Epithelial cell of proximal tubule (primary cell): Measurements from ENCODE around the gene OR52W1. TPM values are rescaled to one million over a fixed set of nuclear protein-coding genes. Genes with fewer than 3 reads are reported as not detected.

Experiments
- DNase-seq: peaks from one replicate; pipeline ENCODE4 v3.0.0-alpha.2; 2011; ENCODE audit warnings: low read depth
- H3K4me3 ChIP-seq: 2 replicates; pipeline ENCODE4 v1.5.1; 2011; ENCODE audit warnings: low read depth, mild to moderate bottlenecking, low read length
- CTCF ChIP-seq: conservative IDR thresholded peaks from 2 replicates; pipeline ENCODE4 v1.5.1; 2012; ENCODE audit warnings: low read depth, mild to moderate bottlenecking, low read length
- total RNA-seq: library from RNA; depleted of rRNA; stranded (reverse); fragments of >200 nt; gene quantifications from 2 replicates; pipeline ENCODE4 v1.2.3, GENCODE V29; 2015

OR52W1 gene
- not detected in 2 replicates for total RNA-seq

DNA sequence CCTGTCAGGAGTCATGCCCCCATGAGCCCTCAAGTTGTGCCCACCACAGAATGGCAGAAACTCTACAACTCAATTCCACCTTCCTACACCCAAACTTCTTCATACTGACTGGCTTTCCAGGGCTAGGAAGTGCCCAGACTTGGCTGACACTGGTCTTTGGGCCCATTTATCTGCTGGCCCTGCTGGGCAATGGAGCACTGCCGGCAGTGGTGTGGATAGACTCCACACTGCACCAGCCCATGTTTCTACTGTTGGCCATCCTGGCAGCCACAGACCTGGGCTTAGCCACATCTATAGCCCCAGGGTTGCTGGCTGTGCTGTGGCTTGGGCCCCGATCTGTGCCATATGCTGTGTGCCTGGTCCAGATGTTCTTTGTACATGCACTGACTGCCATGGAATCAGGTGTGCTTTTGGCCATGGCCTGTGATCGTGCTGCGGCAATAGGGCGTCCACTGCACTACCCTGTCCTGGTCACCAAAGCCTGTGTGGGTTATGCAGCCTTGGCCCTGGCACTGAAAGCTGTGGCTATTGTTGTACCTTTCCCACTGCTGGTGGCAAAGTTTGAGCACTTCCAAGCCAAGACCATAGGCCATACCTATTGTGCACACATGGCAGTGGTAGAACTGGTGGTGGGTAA is at the start of gene OR52W1:
Gene OR52W1 (plus strand): TSS at position 51 of the 637 bp plus-strand sequence. CDS start 0 bp downstream, at position 51.
- TF ChIP-seq CTCF, result no peak
- no peak within 1 kb of the TSS for H3K4me3 ChIP-seq
- DNase-seq, result no peak

GRCh38 chr11:6151117-6151516 is 47.9 kb upstream of the OR52W1 start:
- no peak for TF ChIP-seq CTCF
- no peak for DNase-seq
- H3K4me3 ChIP-seq, result no peak overlapping the region

DNA sequence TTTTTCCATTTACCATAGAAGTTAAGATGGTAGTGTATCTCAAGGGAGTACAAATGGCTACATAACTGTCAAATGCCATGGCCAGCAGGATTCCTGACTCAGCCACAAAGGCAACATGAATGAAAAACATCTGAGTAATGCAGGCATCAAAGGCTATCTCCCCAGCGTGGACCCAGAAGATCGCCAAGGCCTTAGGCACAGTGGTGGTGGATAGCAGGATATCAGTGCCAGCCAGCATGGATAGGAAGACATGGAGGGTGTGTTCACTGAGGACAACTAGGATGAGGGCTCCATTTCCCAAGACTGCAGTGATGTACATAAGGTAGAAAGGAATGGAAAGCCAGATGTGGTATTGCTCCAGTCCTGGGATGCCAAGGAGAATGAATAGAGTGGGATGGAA is 46.9 kb upstream of the OR52W1 start:
- TF ChIP-seq CTCF, result no peak
- H3K4me3 ChIP-seq, result no peak overlapping the region
- no peak for DNase-seq

- no peak overlapping the region for H3K4me3 ChIP-seq
- no peak for TF ChIP-seq CTCF
- no peak for DNase-seq
Observed at GRCh38 chr11:6156628-6157359, 42.2 kb upstream of the OR52W1 start.

DNA sequence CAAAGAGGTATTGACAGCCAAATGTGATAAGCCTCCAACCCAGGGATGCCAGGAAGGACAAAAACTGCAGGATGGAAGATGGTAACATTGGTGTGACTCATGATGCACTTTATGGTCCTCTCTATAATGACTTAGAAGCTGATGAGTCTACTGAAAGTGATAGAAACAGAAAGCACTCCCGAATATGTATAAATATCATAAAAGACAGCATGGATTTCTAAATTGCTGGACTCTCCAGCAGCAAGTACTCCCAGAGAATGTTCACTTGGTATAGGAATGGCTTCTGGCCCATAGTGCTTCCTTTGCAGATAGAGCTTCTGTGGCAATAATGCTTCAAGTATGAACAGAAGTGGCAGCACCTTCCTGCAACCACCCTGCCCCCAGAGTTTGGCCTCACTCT is 28.8 kb upstream of the OR52W1 start, which contains the start of gene OR52B2:
Gene OR52B2 (minus strand): TSS at position 101 of the 400 bp plus-strand sequence. CDS start 0 bp downstream, at position 101.
- no peak within 1 kb of the TSS for H3K4me3 ChIP-seq
- DNase-seq, result no peak
- no peak for TF ChIP-seq CTCF

- no peak for TF ChIP-seq CTCF
- no peak for DNase-seq
Observed at GRCh38 chr11:6175440-6175839, 23.6 kb upstream of the OR52W1 start.

DNA sequence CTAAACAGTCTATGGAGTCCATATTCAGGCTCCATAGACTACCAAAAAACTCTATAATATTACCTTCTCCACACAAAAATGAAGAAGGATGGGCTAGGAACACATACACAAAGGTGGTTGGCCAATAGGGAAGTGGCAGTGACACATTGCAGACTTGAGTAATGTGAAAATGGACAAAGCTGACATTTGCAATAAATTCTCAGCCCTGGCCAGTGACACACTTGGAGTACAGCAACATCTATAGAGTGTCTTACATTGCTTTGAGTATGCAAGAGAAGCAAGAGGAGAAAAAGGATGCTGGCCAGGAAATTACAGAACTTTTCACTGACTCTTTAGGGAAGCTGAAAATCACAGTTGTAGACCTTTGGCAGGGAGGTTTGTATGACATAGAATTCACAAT is 7.3 kb upstream of the OR52W1 start:
- no peak overlapping the region for H3K4me3 ChIP-seq
- no peak for TF ChIP-seq CTCF
- DNase-seq, result no peak

More at GRCh38 chr11:6175440-6175839, 23.6 kb upstream of the OR52W1 start:
- no peak overlapping the region for H3K4me3 ChIP-seq
